ENCODE measurements around the gene BUB1.

- no peak for TF ChIP-seq POLR2A (IDR thresholded peaks at IDR 0.05)
- TF ChIP-seq CTCF (IDR thresholded peaks at IDR 0.05), result no peak
Observed at GRCh38 chr2:110707386-110707965, 29.6 kb upstream of the BUB1 start.

All from adrenal gland (tissue), 5 donors.